ENCODE results near the gene CLIC1. TPM values are rescaled to one million over a fixed set of nuclear protein-coding genes. Genes with fewer than 3 reads are reported as not detected.

Gene CLIC1
- polyA plus RNA-seq, 1 experiment: 466 TPM

DNA sequence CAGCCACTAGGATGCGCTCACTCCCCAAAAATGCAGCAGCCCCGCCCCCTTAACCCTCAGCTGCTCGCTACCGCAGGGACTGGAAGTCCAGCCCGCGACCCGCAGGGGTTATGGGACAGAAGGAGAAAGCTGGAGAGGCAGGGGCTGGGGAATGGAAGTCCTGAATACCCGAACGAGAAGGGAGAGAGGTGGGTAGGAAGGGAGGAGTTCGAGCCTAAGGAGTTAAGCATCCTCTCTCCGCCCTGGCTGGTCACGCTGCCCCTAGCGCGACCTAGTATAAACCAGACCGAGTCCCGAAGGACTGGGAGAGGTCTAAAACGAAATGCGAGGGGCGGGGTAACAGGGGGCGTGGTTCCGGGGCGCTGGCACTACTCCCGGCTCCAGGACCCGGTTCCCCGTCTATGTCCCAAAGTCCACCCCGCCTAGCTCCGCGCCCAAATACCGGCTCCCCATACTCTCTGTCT, 6.8 kb downstream of the CLIC1 start:
- POLR2A ChIA-PET: interaction anchor here (0.5 to 1.4 kb wide), 5 partner anchors 10 to 98 kb away, joined by 3 to 8 read pairs (median 3); partner anchors contain the start of genes HSPA1A, HSPA1B, HSPA1L and LSM2
- DNase-seq (ENCODE audit: low read depth, low spot score): peak; percentile 51
- Histone ChIP-seq H3K27me3 (ENCODE audit: control insufficient read depth, insufficient read depth, low read length) (no peaks in the 10 kb centered on the region), H3K4me3 (ENCODE audit: low read depth, low read length) (peak overlapping the region; percentile 90), H3K9me3 (ENCODE audit: control insufficient read depth, insufficient read depth, low read length) (peaks cover 4% of the 10 kb centered on the region; the same call in 1 of the 2 replicates), H3K27ac (ENCODE audit: low read depth, low read length) (peak overlapping the region; percentile 90)
- CTCF ChIA-PET: interaction anchor here (0.5 to 2.8 kb wide), 12 partner anchors 9 to 222 kb away, joined by 3 to 11 read pairs (median 4); partner anchors contain the start of gene MSH5
- TF ChIP-seq, protein P1, sequence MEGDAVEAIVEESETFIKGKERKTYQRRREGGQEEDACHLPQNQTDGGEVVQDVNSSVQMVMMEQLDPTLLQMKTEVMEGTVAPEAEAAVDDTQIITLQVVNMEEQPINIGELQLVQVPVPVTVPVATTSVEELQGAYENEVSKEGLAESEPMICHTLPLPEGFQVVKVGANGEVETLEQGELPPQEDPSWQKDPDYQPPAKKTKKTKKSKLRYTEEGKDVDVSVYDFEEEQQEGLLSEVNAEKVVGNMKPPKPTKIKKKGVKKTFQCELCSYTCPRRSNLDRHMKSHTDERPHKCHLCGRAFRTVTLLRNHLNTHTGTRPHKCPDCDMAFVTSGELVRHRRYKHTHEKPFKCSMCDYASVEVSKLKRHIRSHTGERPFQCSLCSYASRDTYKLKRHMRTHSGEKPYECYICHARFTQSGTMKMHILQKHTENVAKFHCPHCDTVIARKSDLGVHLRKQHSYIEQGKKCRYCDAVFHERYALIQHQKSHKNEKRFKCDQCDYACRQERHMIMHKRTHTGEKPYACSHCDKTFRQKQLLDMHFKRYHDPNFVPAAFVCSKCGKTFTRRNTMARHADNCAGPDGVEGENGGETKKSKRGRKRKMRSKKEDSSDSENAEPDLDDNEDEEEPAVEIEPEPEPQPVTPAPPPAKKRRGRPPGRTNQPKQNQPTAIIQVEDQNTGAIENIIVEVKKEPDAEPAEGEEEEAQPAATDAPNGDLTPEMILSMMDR (IDR thresholded peaks at IDR 0.05; ENCODE audit: low read depth, low read length): peak; percentile 52

DNA sequence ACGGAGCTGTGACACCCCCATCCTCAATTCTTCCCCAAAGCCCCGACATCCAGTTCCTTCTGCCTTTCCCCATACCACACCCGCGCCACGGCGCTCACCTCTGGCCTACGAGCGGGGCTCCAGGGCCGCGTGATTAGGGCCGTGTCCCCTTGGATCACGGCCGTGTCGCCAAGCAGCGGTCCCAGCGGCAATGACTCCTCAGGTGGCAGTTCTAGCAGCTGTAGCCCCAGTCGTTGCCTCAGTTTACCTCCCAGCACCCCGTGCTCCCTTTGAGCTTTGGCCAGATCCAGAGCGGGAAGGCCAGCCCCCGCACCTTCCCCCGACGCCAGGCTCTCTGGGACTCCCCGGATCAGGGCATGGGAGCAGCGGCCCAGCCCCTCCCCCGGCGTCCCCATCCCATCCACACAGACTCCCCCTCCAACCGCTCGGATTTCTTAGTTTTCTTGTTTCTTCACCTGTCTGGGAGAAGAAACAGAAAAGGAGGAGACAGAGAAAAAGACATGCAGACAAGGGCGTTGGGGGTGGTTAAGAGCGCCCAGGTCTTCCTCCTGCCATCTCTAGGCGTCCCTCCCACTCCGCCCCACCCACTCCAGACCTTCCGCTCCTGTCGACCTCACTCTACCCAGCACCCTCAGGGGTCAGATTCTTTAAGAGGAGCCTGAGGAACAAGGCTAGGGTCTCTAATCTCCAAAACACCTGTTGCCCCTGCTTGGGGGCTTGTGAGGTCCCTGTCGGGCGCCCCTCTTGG, 7.4 kb downstream of the CLIC1 start, which contains the start of gene DDAH2:
DDAH2 (minus strand) TSS at position 533 of the 748 bp plus-strand sequence; CDS start at position 395, 138 bp downstream.
- ChIA-PET POLR2A (interaction anchor here (0.5 to 1.4 kb wide), 5 partner anchors 11 to 99 kb away, joined by 3 to 8 read pairs (median 3); partner anchors contain the start of genes HSPA1A, HSPA1B, HSPA1L and LSM2), CTCF (interaction anchor here (0.6 to 2.8 kb wide), 7 partner anchors 10 to 223 kb away, joined by 3 to 11 read pairs (median 4); partner anchors contain the start of gene MSH5)
- peak within 1 kb of the TSS; percentile 90 for H3K4me3 ChIP-seq (ENCODE audit: low read depth, low read length)
- TF ChIP-seq, protein P1 (IDR thresholded peaks at IDR 0.05; ENCODE audit: low read depth, low read length): no peak
- DNase-seq (ENCODE audit: low read depth, low spot score): no peak
- H3K27me3 ChIP-seq (ENCODE audit: control insufficient read depth, insufficient read depth, low read length): no peaks in the 10 kb centered on the region
- H3K9me3 ChIP-seq (ENCODE audit: control insufficient read depth, insufficient read depth, low read length): peaks cover 4% of the 10 kb centered on the region; the same call in 1 of the 2 replicates
- H3K27ac ChIP-seq (ENCODE audit: low read depth, low read length): peak within 1 kb of the TSS; percentile 90

DNA sequence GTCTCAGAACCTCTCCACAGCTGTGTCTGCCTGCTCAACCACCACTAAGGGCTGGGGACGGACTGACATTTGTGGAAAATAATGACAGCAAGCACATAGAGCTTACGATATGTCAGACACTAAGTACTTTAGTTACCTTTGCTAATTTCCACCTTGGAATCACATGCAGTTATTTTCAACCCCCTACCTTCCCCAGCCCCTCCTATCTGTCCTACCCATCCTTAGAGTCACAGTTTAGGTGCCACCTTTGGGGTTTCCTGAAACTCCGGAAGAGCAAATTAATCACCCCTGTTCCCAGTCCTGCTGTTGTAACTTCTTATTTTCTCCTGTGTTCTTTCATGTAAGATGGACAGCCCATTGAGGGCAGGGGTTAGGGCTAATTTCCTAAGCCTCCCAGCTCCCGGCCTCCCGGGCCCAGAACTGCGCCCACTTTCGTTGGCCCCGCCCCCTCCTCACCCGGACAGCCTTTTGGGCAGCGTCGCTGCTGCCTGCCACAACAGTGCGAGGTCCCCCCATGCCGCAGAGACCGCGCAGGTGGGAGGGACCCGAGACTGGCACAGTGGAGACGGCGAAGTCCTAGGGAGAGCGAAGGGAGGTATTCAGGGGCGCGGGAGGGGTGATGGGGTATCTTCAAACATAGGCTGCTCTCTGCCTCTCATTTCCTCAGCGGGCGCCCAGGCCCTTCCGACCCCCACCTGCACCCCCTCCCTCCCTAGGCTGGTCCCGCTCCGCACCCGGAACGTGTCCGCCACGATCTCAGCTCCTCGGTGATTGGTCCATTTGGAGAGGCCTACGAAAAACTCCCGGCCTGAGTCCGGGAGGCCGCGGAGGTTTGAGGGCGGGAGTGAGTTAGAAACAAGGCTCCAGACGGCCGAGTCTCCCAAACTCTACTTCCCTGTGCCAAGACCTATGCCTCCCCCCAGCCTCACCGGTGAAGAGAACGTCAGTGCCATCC, 8.3 kb downstream of the CLIC1 start:
- Histone ChIP-seq H3K27ac (ENCODE audit: low read depth, low read length) (no peak overlapping the region), H3K9me3 (ENCODE audit: control insufficient read depth, insufficient read depth, low read length) (peaks cover 4% of the 10 kb centered on the region; the same call in 1 of the 2 replicates), H3K27me3 (ENCODE audit: control insufficient read depth, insufficient read depth, low read length) (no peaks in the 10 kb centered on the region), H3K4me3 (ENCODE audit: low read depth, low read length) (peak overlapping the region; percentile 90)
- TF ChIP-seq, protein P1 (IDR thresholded peaks at IDR 0.05; ENCODE audit: low read depth, low read length): no peak
- POLR2A ChIA-PET: interaction anchor here (0.6 kb wide), 1 partner anchor 43 kb away, joined by 4 read pairs; no protein-coding TSS in a partner anchor
- DNase-seq (ENCODE audit: low read depth, low spot score): no peak
- CTCF ChIA-PET: interaction anchor here (2.8 kb wide), 1 partner anchor 103 kb away, joined by 11 read pairs; no protein-coding TSS in a partner anchor

DNA sequence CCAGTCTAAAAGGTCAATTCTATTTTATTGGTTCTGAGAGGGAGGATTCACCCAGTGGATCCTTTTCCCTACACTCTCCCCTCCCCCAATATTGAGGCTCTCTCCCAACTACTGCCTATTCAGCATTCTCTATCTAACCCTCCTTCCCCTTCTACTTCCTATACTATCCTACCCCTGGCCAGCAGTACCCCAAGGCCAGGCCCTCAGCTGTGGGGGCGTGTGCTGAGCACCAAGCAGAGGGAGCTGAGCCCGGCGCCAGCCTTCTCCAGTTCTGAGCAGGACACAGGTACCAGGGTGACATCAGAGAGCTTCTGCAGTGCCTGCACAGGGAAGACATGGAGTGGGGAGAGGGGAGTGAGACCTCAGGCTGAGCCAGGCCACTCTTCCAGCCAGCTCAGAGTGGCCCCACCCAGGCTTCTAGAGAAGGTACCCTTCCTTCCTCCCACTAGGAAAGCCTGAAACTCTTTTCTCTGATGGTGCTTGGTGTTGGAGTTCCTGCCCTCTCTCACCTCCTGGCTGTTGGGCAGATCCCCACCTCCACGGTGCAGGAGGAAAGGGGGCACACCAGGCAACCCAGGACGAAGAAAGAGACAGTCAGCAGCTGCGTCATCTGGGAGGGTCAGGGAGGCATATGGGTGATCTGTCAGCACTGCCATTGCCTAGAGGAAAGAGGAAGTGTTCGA, 9.2 kb downstream of the CLIC1 start:
- H3K27ac ChIP-seq (ENCODE audit: low read depth, low read length): no peak overlapping the region
- no peak overlapping the region for H3K4me3 ChIP-seq (ENCODE audit: low read depth, low read length)
- no peak for DNase-seq (ENCODE audit: low read depth, low spot score)
- peaks cover 4% of the 10 kb centered on the region; the same call in 1 of the 2 replicates for H3K9me3 ChIP-seq (ENCODE audit: control insufficient read depth, insufficient read depth, low read length)
- ChIA-PET CTCF (no interaction called here), POLR2A (no interaction called here)
- TF ChIP-seq, protein P1 (IDR thresholded peaks at IDR 0.05; ENCODE audit: low read depth, low read length): no peak
- no peaks in the 10 kb centered on the region for H3K27me3 ChIP-seq (ENCODE audit: control insufficient read depth, insufficient read depth, low read length)
